OCI-LY7 (cell line): ENCODE results near the gene CNTNAP4. TPM values are rescaled to one million over a fixed set of nuclear protein-coding genes. Genes with fewer than 3 reads are reported as not detected.

Source experiments
- BruUV-seq: library from RNA; stranded (reverse); fragments of 400-500 nt; replicated peaks from 2 replicates; lab custom pipeline; 2021; lab: Mats Ljungman, UMichigan
- CTCF ChIA-PET: fragments of 300-600 bp; sonication (Branson Sonifier 250); formaldehyde crosslinking; loops from one replicate; lab custom pipeline; 2022; ENCODE audit warnings: antibody characterized with exemption; ENCODE audit not compliant: unreplicated experiment; lab: Charles Lee
- POLR2A ChIA-PET: fragments of 300-600 bp; sonication (Branson Sonifier 250); formaldehyde crosslinking; loops from one replicate; lab custom pipeline; 2022; ENCODE audit warnings: antibody characterized with exemption; lab: Charles Lee
- DNase-seq: peaks from one replicate; pipeline ENCODE4 v3.0.0-alpha.2; 2015; ENCODE audit warnings: low spot score
- H2AFZ ChIP-seq: fragments of 200-600 bp; sonication (generic), shearing (Covaris generic); 2 replicates; pipeline ENCODE4 v1.6.1; 2014; ENCODE audit warnings: mild to moderate bottlenecking, antibody characterized with exemption, low read length, moderate library complexity
- H3K27ac ChIP-seq: fragments of 200-600 bp; sonication (generic); 2 replicates; pipeline ENCODE4 v1.5.1; 2014; ENCODE audit warnings: mixed run types, low read depth, mild to moderate bottlenecking, moderate library complexity, low read length, inconsistent platforms; ENCODE audit not compliant: poor library complexity, severe bottlenecking
- H3K36me3 ChIP-seq: fragments of 200-600 bp; sonication (generic); 2 replicates; pipeline ENCODE4 v1.6.1; 2014; ENCODE audit warnings: mild to moderate bottlenecking, antibody characterized with exemption, low read length, moderate library complexity, mixed read lengths; ENCODE audit not compliant: insufficient read depth
- H3K4me1 ChIP-seq: fragments of 200-600 bp; sonication (generic); 2 replicates; pipeline ENCODE4 v1.5.1; 2014; ENCODE audit warnings: mild to moderate bottlenecking, low read length; ENCODE audit not compliant: insufficient read depth, poor library complexity, severe bottlenecking
- H3K4me2 ChIP-seq: fragments of 200-600 bp; sonication (generic); 2 replicates; pipeline ENCODE4 v1.6.1; 2014; ENCODE audit warnings: mild to moderate bottlenecking, low read length
- H3K4me3 ChIP-seq: fragments of 200-600 bp; sonication (generic); 2 replicates; pipeline ENCODE4 v1.5.1; 2014; ENCODE audit warnings: mild to moderate bottlenecking, low read depth, low read length; ENCODE audit not compliant: poor library complexity, severe bottlenecking
- H3K79me2 ChIP-seq: fragments of 200-600 bp; sonication (generic); 2 replicates; pipeline ENCODE4 v1.6.1; 2016; ENCODE audit warnings: low read depth, mild to moderate bottlenecking, low read length, moderate library complexity, mixed read lengths; ENCODE audit not compliant: insufficient read depth
- H3K9me2 ChIP-seq: fragments of 200-600 bp; sonication (generic); 2 replicates; pipeline ENCODE4 v1.6.1; 2016; ENCODE audit warnings: mild to moderate bottlenecking, low read length, mixed read lengths; ENCODE audit not compliant: insufficient read depth
- H3K9me3 ChIP-seq: fragments of 200-600 bp; sonication (generic); 2 replicates; pipeline ENCODE4 v1.6.1; 2014; ENCODE audit warnings: mild to moderate bottlenecking, mixed run types, low read length, mixed read lengths
- H4K20me1 ChIP-seq: fragments of 200-600 bp; sonication (generic); 2 replicates; pipeline ENCODE4 v1.6.1; 2014; ENCODE audit warnings: mild to moderate bottlenecking, antibody characterized with exemption, low read length, moderate library complexity, mixed read lengths; ENCODE audit not compliant: insufficient read depth
- CTCF ChIP-seq: fragments of 200-600 bp; sonication (generic); conservative IDR thresholded peaks from 2 replicates; pipeline ENCODE4 v1.5.1; 2014; ENCODE audit warnings: mild to moderate bottlenecking, antibody characterized with exemption, low read length, moderate library complexity, mixed read lengths
- EZH2phosphoT487 ChIP-seq: fragments of 200-600 bp; sonication (generic); IDR thresholded peaks from 2 replicates; pipeline ENCODE4 v1.6.1; 2018; ENCODE audit warnings: low read depth, borderline replicate concordance, mild to moderate bottlenecking, mixed run types, antibody characterized with exemption, low read length, moderate library complexity, mixed read lengths
- intact Hi-C: fragments of 100-400 bp; cut with micrococcal nuclease; formaldehyde crosslinking; loops from one replicate; pipeline ENCODE4 v1.10.0; 2022; ENCODE audit not compliant: unreplicated experiment
- total RNA-seq, 2 experiments: library from RNA; depleted of rRNA in 1 of 2; stranded (reverse); fragments of >200 nt in 1 of 2; shearing (Covaris generic) in 1 of 2; gene quantifications; 2 replicates each; pipeline ENCODE4 v1.2.3, GENCODE V29; 2014 to 2022

Gene CNTNAP4
- total RNA-seq, 2 experiments from 2014 or later, result not detected

GRCh38 chr16:76277460-76278030 is 344 bp downstream of the CNTNAP4 start:
- ChIA-PET CTCF (no interaction called here), POLR2A (no interaction called here)
- Histone ChIP-seq H3K4me1 (no peaks in the 10 kb centered on the region), H3K36me3 (no peaks in the 10 kb centered on the region), H3K27ac (no peak overlapping the region), H3K79me2 (no peaks in the 10 kb centered on the region), H3K9me3 (no peaks in the 10 kb centered on the region), H2AFZ (no peak overlapping the region), H4K20me1 (no peaks in the 10 kb centered on the region), H3K9me2 (no peaks in the 10 kb centered on the region), H3K4me2 (no peak overlapping the region), H3K4me3 (no peak overlapping the region)
- no TSS peak for BruUV-seq
- no peak for TF ChIP-seq EZH2phosphoT487
- no peak for TF ChIP-seq CTCF
- intact Hi-C loops, result loop anchor here (10.0 kb wide), 2 partner anchors 377 to 887 kb away; no protein-coding TSS in a partner anchor
- no peak for DNase-seq

GRCh38 chr16:76278086-76278485 is 885 bp downstream of the CNTNAP4 start:
- ChIA-PET CTCF (no interaction called here), POLR2A (no interaction called here)
- TF ChIP-seq EZH2phosphoT487 (no peak), CTCF (no peak)
- no peaks in the 10 kb centered on the region for H3K9me2 ChIP-seq
- no peaks in the 10 kb centered on the region for H3K4me1 ChIP-seq
- no peak overlapping the region for H3K4me3 ChIP-seq
- H3K27ac ChIP-seq, result no peak overlapping the region
- H3K4me2 ChIP-seq, result no peak overlapping the region
- H3K9me3 ChIP-seq, result no peaks in the 10 kb centered on the region
- no peak for DNase-seq
- no peaks in the 10 kb centered on the region for H4K20me1 ChIP-seq
- no peak overlapping the region for H2AFZ ChIP-seq
- intact Hi-C loops, result loop anchor here (10.0 kb wide), 2 partner anchors 377 to 887 kb away; no protein-coding TSS in a partner anchor
- no peaks in the 10 kb centered on the region for H3K36me3 ChIP-seq
- no peaks in the 10 kb centered on the region for H3K79me2 ChIP-seq
- BruUV-seq, result no TSS peak

- H3K79me2 ChIP-seq, result no peaks in the 10 kb centered on the region
- H3K9me3 ChIP-seq, result no peaks in the 10 kb centered on the region
- no peaks in the 10 kb centered on the region for H3K36me3 ChIP-seq
- H2AFZ ChIP-seq, result no peak overlapping the region
- H3K4me1 ChIP-seq, result no peaks in the 10 kb centered on the region
- H3K4me3 ChIP-seq, result no peak overlapping the region
- no peaks in the 10 kb centered on the region for H4K20me1 ChIP-seq
- intact Hi-C loops, result loop anchor here (10.0 kb wide), 2 partner anchors 376 to 886 kb away; no protein-coding TSS in a partner anchor
- peak; percentile 45 for DNase-seq
- no peaks in the 10 kb centered on the region for H3K9me2 ChIP-seq
- TF ChIP-seq EZH2phosphoT487 (no peak), CTCF (peak; percentile 75)
- POLR2A ChIA-PET, result interaction anchor here (0.5 to 0.6 kb wide), 2 partner anchors 9 to 39 kb away, joined by 3 to 5 read pairs; no protein-coding TSS in a partner anchor
- H3K4me2 ChIP-seq, result no peak overlapping the region
- no TSS peak for BruUV-seq
- no peak overlapping the region for H3K27ac ChIP-seq
- CTCF ChIA-PET, result no interaction called here
Observed at GRCh38 chr16:76278980-76279379, 1.8 kb downstream of the CNTNAP4 start.
